A549 (cell line): ENCODE results near the gene GPR17. TPM values are rescaled to one million over a fixed set of nuclear protein-coding genes. Genes with fewer than 3 reads are reported as not detected.

Source experiments
- ATAC-seq, 2 experiments: fragments of 200-7000 bp in 1 of 2; fragments of >200 bp in 1 of 2; cut with Nextera tagmentation in 1 of 2; cut with Tn5 transposase in 1 of 2; 3 replicates each; pipeline versions ENCODE4 v1.8.0 to v1.9.1; 2018 to 2020; ENCODE audit warnings: mild to moderate bottlenecking in 1 of 2, moderate library complexity in 1 of 2
- CTCF ChIA-PET: fragments of 300-600 bp; sonication (Branson Sonifier 250); formaldehyde crosslinking; extraction: SDS; loops from one replicate; lab custom pipeline; 2021; ENCODE audit warnings: antibody characterized with exemption, inconsistent platforms; lab: Yijun Ruan, JAX
- POLR2A ChIA-PET: fragments of 350-600 bp; formaldehyde crosslinking; extraction: SDS; loops from one replicate; lab custom pipeline; 2021; ENCODE audit warnings: antibody characterized with exemption, inconsistent platforms; lab: Yijun Ruan, JAX
- DNase-seq, 2 experiments: peaks; one replicate each; pipeline versions ENCODE4 v3.0.0 to v3.0.0-alpha.2; 2011 to 2016; ENCODE audit warnings: low read depth in 1 of 2, low spot score in 1 of 2
- FAIRE-seq: peaks from 2 replicates; lab custom pipeline; 2011; peaks lifted over from hg19 to GRCh38; lab: Jason Lieb, UNC
- H3K27ac ChIP-seq, 2 experiments: fragments of >200 bp; sonication (Bioruptor Twin); formaldehyde crosslinking; 3 replicates each; pipeline ENCODE4 v1.5.1; 2016 to 2017
- H3K4me1 ChIP-seq: fragments of >200 bp; sonication (Bioruptor Twin); formaldehyde crosslinking; 3 replicates; pipeline ENCODE4 v1.6.1; 2016
- H3K4me2 ChIP-seq: fragments of >200 bp; sonication (Bioruptor Twin); formaldehyde crosslinking; 3 replicates; pipeline ENCODE4 v1.6.1; 2016
- H3K4me3 ChIP-seq: fragments of >200 bp; sonication (Bioruptor Twin); formaldehyde crosslinking; 3 replicates; pipeline ENCODE4 v1.5.1; 2016
- H3K9me3 ChIP-seq: fragments of >200 bp; sonication (Bioruptor Twin); formaldehyde crosslinking; 3 replicates; pipeline ENCODE4 v1.6.1; 2016
- BCL3 ChIP-seq: fragments of >200 bp; sonication (Bioruptor Twin); formaldehyde crosslinking; IDR thresholded peaks from 3 replicates; pipeline ENCODE4 v1.6.1; 2016
- BHLHE40 ChIP-seq: IDR thresholded peaks from 2 replicates; pipeline ENCODE4 v1.6.1; 2012; ENCODE audit warnings: low read depth, low read length, inconsistent platforms
- CBX2 ChIP-seq: fragments of 200-600 bp; sonication (generic); IDR thresholded peaks from 2 replicates; pipeline ENCODE4 v1.6.1; 2016; ENCODE audit warnings: low read depth, mild to moderate bottlenecking, borderline replicate concordance
- EHF ChIP-seq: fragments of 250-450 bp; sonication (Bioruptor Pico); IDR thresholded peaks from 2 replicates; pipeline ENCODE4 v1.5.0; 2020; ENCODE audit warnings: mild to moderate bottlenecking
- EHMT2 ChIP-seq: fragments of 200-600 bp; sonication (generic); IDR thresholded peaks from 2 replicates; pipeline ENCODE4 v1.6.1; 2016; ENCODE audit warnings: antibody characterized with exemption, low read depth, mild to moderate bottlenecking, moderate library complexity
- ESRRA ChIP-seq: fragments of 150-350 bp; IDR thresholded peaks from 2 replicates; pipeline ENCODE4 v1.6.1; 2014; ENCODE audit warnings: mild to moderate bottlenecking, low read length, borderline replicate concordance
- FOSL2 ChIP-seq, 2 experiments: fragments of 450-650 bp in 1 of 2; fragments of >200 bp in 1 of 2; sonication (Bioruptor Twin) in 1 of 2; formaldehyde crosslinking; IDR thresholded peaks; 2 replicates each; pipeline versions ENCODE4 v1.5.0 to v1.6.1; 2016 to 2020; ENCODE audit warnings: mild to moderate bottlenecking in 1 of 2, moderate library complexity in 1 of 2
- FOXS1 ChIP-seq: fragments of 250-450 bp; sonication (Bioruptor Pico); IDR thresholded peaks from 2 replicates; pipeline ENCODE4 v1.5.0; 2020; ENCODE audit warnings: mild to moderate bottlenecking, moderate library complexity
- HEYL ChIP-seq: fragments of 250-450 bp; sonication (Bioruptor Pico); IDR thresholded peaks from 2 replicates; pipeline ENCODE4 v1.8.0; 2021; ENCODE audit warnings: mild to moderate bottlenecking, moderate library complexity
- HMGXB4 ChIP-seq: fragments of 250-450 bp; sonication (Bioruptor Pico); IDR thresholded peaks from 2 replicates; pipeline ENCODE4 v1.5.0; 2021; ENCODE audit warnings: mild to moderate bottlenecking, moderate library complexity, borderline replicate concordance
- HOXA7 ChIP-seq: fragments of 250-450 bp; sonication (Bioruptor Pico); IDR thresholded peaks from 2 replicates; pipeline ENCODE4 v1.5.0; 2020; ENCODE audit warnings: mild to moderate bottlenecking, moderate library complexity
- HOXB5 ChIP-seq: fragments of 250-450 bp; sonication (Bioruptor Pico); IDR thresholded peaks from 2 replicates; pipeline ENCODE4 v1.5.0; 2020; ENCODE audit warnings: mild to moderate bottlenecking, moderate library complexity
- MAZ ChIP-seq: fragments of 150-350 bp; IDR thresholded peaks from 2 replicates; pipeline ENCODE4 v1.6.1; 2014; ENCODE audit warnings: antibody characterized with exemption, low read depth, low read length, borderline replicate concordance
- NR3C1 ChIP-seq: fragments of >200 bp; sonication (Bioruptor Twin); formaldehyde crosslinking; IDR thresholded peaks from 3 replicates; pipeline ENCODE4 v1.6.1; 2017
- POLR2AphosphoS2 ChIP-seq: conservative IDR thresholded peaks from 2 replicates; pipeline ENCODE4 v1.6.1; 2012; ENCODE audit warnings: low read length, improper control_type of control experiment, inconsistent platforms
- RARB ChIP-seq: fragments of 250-450 bp; sonication (Bioruptor Pico); IDR thresholded peaks from 2 replicates; pipeline ENCODE4 v1.8.0; 2021; ENCODE audit warnings: mild to moderate bottlenecking, moderate library complexity
- REST ChIP-seq: fragments of 200-600 bp; sonication (generic); IDR thresholded peaks from 2 replicates; pipeline ENCODE4 v1.6.1; 2016; ENCODE audit warnings: antibody characterized with exemption, mild to moderate bottlenecking, moderate library complexity
- RNF2 ChIP-seq: fragments of 200-600 bp; sonication (generic); IDR thresholded peaks from 2 replicates; pipeline ENCODE4 v1.6.1; 2016; ENCODE audit warnings: low read depth, mild to moderate bottlenecking, antibody characterized with exemption, moderate library complexity, borderline replicate concordance
- ZNF302 ChIP-seq: fragments of 250-450 bp; sonication (Bioruptor Pico); IDR thresholded peaks from 2 replicates; pipeline ENCODE4 v1.9.0; 2021; ENCODE audit warnings: inconsistent platforms, mild to moderate bottlenecking, moderate library complexity
- WGBS: methylation state at CpG from one replicate; pipeline ENCODE4 v1.1.6; 2017; ENCODE audit errors: missing lambda C conversion rate; 5-methylcytosine and 5-hydroxymethylcytosine counted together
- polyA plus RNA-seq, 4 experiments: library from polyadenylated mRNA; depleted of rRNA in 3 of 4; stranded (reverse); fragments of >200 nt; fragmentation: RNase III in 1 of 4; extraction: RNeasy Plus Mini Kit Qiagen cat#74134 plus additional on column Dnase treatment in 1 of 4; gene quantifications; 2 replicates in 3 of 4; 3 replicates in 1 of 4; pipeline ENCODE4 v1.2.3, GENCODE V29; 2011 to 2017

The GPR17 gene
- polyA plus RNA-seq, 2 of the 4 experiments (the other 2 are of a cell fraction), result not detected

- Histone ChIP-seq H3K4me1 (peaks cover 13% of the 10 kb centered on the region), H3K4me3 (no peak overlapping the region), H3K27ac (no peak overlapping the region), H3K9me3 (no peaks in the 10 kb centered on the region), H3K4me2 (no peak overlapping the region)
- FAIRE-seq, result no peak
- 90% methylated on average over 15 of the region's 15 CpGs for WGBS
- POLR2A ChIA-PET, result no interaction called here
- TF ChIP-seq HOXB5 (no peak), EHF (no peak), HOXA7 (CRISPR knock-in tag) (no peak), FOXS1 (CRISPR knock-in tag) (no peak), CBX2 (no peak), REST (no peak), BHLHE40 (no peak), POLR2AphosphoS2 (no peak), HMGXB4 (CRISPR knock-in tag) (no peak), MAZ (no peak), FOSL2 (IDR thresholded peaks at IDR 0.05) (no peak), FOSL2 (CRISPR knock-in tag; IDR thresholded peaks at IDR 0.05) (no peak), NR3C1 (no peak), RNF2 (no peak), ESRRA (no peak), EHMT2 (no peak), RARB (CRISPR knock-in tag) (no peak), BCL3 (no peak), HEYL (no peak), ZNF302 (CRISPR knock-in tag) (no peak)
- no peak for DNase-seq
- no peak for ATAC-seq
- CTCF ChIA-PET, result interaction anchor here (1.0 to 1.2 kb wide), 2 partner anchors 9 to 92 kb away, joined by 3 to 5 read pairs; no protein-coding TSS in a partner anchor
Observed at GRCh38 chr2:127643439-127644065, 2.4 kb upstream of the GPR17 start.
